ENCODE results near the gene FITM2. TPM values are rescaled to one million over a fixed set of nuclear protein-coding genes. Genes with fewer than 3 reads are reported as not detected.
"Not testable (repeated sequence)": the region's sequence is repeated elsewhere in the genome, so short reads cannot be mapped to it uniquely, and the experiment has no call there.

The FITM2 gene
- total and polyA plus RNA-seq, 12 donors, result 2.7 to 33.4 (median 18.5) TPM

- no peaks in the 10 kb centered on the region for H3K36me3 ChIP-seq (replicated peaks in 1 of 2)
- no peaks in the 10 kb centered on the region for H3K27me3 ChIP-seq
- WGBS, 4 donors, result 46 to 63% (median 49%) methylated on average over 6 to 8 of the region's 8 CpGs
- H3K27ac ChIP-seq, result no peak overlapping the region
- DNase-seq, result no peak
- intact Hi-C loops (cut with DNase I), result no loop called here
- no peaks in the 10 kb centered on the region for H3K9me3 ChIP-seq (replicated peaks in 1 of 3)
- no peaks in the 10 kb centered on the region for H3K4me1 ChIP-seq (replicated peaks in 1 of 2)
- H3K4me3 ChIP-seq, result no peak overlapping the region
- TF ChIP-seq POLR2A (IDR thresholded peaks at IDR 0.05), result no peak
- TF ChIP-seq, protein P1, sequence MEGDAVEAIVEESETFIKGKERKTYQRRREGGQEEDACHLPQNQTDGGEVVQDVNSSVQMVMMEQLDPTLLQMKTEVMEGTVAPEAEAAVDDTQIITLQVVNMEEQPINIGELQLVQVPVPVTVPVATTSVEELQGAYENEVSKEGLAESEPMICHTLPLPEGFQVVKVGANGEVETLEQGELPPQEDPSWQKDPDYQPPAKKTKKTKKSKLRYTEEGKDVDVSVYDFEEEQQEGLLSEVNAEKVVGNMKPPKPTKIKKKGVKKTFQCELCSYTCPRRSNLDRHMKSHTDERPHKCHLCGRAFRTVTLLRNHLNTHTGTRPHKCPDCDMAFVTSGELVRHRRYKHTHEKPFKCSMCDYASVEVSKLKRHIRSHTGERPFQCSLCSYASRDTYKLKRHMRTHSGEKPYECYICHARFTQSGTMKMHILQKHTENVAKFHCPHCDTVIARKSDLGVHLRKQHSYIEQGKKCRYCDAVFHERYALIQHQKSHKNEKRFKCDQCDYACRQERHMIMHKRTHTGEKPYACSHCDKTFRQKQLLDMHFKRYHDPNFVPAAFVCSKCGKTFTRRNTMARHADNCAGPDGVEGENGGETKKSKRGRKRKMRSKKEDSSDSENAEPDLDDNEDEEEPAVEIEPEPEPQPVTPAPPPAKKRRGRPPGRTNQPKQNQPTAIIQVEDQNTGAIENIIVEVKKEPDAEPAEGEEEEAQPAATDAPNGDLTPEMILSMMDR (IDR thresholded peaks at IDR 0.05), result no peak
Measured at GRCh38 chr20:44334306-44334705, 23.3 kb upstream of the FITM2 start.

- Histone ChIP-seq H3K27ac (no peak overlapping the region), H3K36me3 (replicated peaks in 1 of 2) (no peaks in the 10 kb centered on the region), H3K9me3 (replicated peaks in 1 of 3) (no peaks in the 10 kb centered on the region), H3K4me3 (no peak overlapping the region), H3K27me3 (peaks cover 10% of the 10 kb centered on the region), H3K4me1 (replicated peaks in 1 of 2) (peaks cover 0 to 6% of the 10 kb centered on the region in 2 donors)
- no peak for DNase-seq
- TF ChIP-seq, protein P1 (IDR thresholded peaks at IDR 0.05), result no peak
- no peak for TF ChIP-seq POLR2A (IDR thresholded peaks at IDR 0.05)
- intact Hi-C loops (cut with DNase I), result no loop called here
- WGBS, 4 donors, result 77 to 82% (median 80%) methylated on average over 2 of the region's 2 CpGs
Measured at GRCh38 chr20:44331201-44331600, 20.2 kb upstream of the FITM2 start.

DNA sequence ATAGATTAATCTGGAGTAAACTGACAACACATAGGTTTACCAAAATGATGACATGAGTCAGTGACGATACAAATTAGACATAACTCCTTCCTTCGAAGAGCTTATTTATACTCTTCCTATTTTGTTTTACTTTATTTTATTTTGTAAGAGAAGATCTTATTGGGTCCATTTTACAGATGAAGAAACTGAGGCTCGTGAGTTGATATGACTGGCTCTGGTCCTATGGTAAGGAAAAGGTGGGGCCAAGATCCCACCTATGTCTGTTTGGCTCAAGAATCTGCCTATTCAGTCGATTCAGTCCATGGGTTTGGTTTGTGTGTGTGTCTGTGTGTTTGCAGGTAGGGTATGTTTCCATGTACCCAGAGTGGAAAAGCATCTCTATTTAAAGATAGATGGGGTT is 17.4 kb upstream of the FITM2 start:
- DNase-seq, result no peak
- TF ChIP-seq, protein P1 (IDR thresholded peaks at IDR 0.05), result no peak
- TF ChIP-seq POLR2A (IDR thresholded peaks at IDR 0.05), result no peak
- Histone ChIP-seq H3K4me1 (replicated peaks in 1 of 2) (peaks cover 0 to 6% of the 10 kb centered on the region in 2 donors), H3K36me3 (replicated peaks in 1 of 2) (no peaks in the 10 kb centered on the region), H3K27me3 (peaks cover 10% of the 10 kb centered on the region), H3K9me3 (replicated peaks in 1 of 3) (no peaks in the 10 kb centered on the region), H3K4me3 (no peak overlapping the region), H3K27ac (no peak overlapping the region)
- intact Hi-C loops (cut with DNase I), result no loop called here
- 72 to 91% (median 78%) methylated on average over 4 of the region's 4 CpGs for WGBS, 4 donors

- not testable (repeated sequence) for H3K4me1 ChIP-seq (replicated peaks in 1 of 2); DNase-seq
- 91 to 95% (median 93%) methylated on average over 7 of the region's 7 CpGs for WGBS, 4 donors
Measured at GRCh38 chr20:44327748-44328147, 16.7 kb upstream of the FITM2 start.

DNA sequence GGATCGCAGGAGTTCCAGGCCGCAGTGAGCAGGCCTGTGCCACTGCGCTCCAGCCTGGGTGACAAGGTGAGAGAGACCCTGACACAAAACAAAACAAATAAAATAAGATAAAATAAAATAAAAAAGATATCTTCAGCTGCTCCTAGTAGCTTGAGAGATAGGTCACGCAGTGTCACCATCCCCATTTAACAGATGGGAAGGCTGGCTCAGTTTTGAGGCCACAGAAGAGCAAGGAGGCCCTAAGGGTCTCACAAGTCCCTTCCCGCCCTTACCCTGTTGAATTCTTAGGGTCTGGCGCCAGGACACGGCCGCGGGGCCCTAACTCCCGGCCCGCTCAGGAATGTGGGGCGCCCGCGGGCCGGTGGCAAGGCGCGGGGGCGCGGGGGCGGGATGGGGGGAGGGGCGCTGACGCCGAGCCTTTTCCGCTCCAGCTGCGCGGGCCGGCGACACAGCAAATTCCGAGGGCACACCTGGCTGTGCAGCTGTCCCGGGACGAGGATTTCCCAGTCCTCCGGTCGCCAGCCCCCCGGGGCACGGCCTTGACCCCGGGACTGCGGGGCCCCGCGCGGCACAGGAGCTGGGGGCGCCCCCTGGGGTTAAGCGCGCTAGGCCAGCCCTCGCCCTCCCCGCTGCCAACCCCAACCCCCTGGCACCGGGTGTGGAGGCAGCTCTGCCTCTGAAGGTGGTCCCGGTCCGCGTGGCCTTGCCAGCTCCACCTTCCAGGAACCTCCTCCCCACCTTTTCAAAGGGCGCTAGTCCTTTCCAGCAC is 15.6 kb upstream of the FITM2 start:
- Histone ChIP-seq H3K27me3 (peaks cover 10% of the 10 kb centered on the region), H3K27ac (no peak overlapping the region), H3K4me3 (peak overlapping the region in 1 of 4 donors; percentile 39), H3K4me1 (replicated peaks in 1 of 2) (peaks cover 0 to 6% of the 10 kb centered on the region in 2 donors), H3K36me3 (replicated peaks in 1 of 2) (no peaks in the 10 kb centered on the region), H3K9me3 (replicated peaks in 1 of 3) (no peaks in the 10 kb centered on the region)
- no peak for DNase-seq
- TF ChIP-seq POLR2A (IDR thresholded peaks at IDR 0.05), result no peak
- TF ChIP-seq, protein P1 (IDR thresholded peaks at IDR 0.05), result no peak
- intact Hi-C loops (cut with DNase I), result no loop called here
- 15 to 73% (median 39%) methylated on average over 6 to 50 of the region's 50 CpGs for WGBS, 4 donors

More at GRCh38 chr20:44327748-44328147, 16.7 kb upstream of the FITM2 start:
- intact Hi-C loops (cut with DNase I); H3K4me3 ChIP-seq; H3K9me3 ChIP-seq (replicated peaks in 1 of 3); H3K36me3 ChIP-seq (replicated peaks in 1 of 2); H3K27ac ChIP-seq: not testable (repeated sequence)
- peaks cover 10% of the 10 kb centered on the region for H3K27me3 ChIP-seq
